ENCODE measurements around the gene TCF19.
"Not testable (repeated sequence)": the region's sequence is repeated elsewhere in the genome, so short reads cannot be mapped to it uniquely, and the experiment has no call there.

The TCF19 gene

GRCh38 chr6:31183287-31183686, 24.9 kb downstream of the TCF19 start:
- DNase-seq (ENCODE audit: low spot score), result not testable (repeated sequence)

GRCh38 chr6:31183859-31184258, 25.5 kb downstream of the TCF19 start:
- DNase-seq (ENCODE audit: low spot score), result not testable (repeated sequence)

GRCh38 chr6:31185695-31186051, 27.3 kb downstream of the TCF19 start:
- not testable (repeated sequence) for DNase-seq (ENCODE audit: low spot score)

GRCh38 chr6:31186052-31186734, 27.8 kb downstream of the TCF19 start:
- DNase-seq (ENCODE audit: low spot score), result no peak

GRCh38 chr6:31187780-31188194, 29.4 kb downstream of the TCF19 start:
- DNase-seq (ENCODE audit: low spot score), result no peak

- DNase-seq (ENCODE audit: low spot score), result not testable (repeated sequence)
These were observed 30.8 kb downstream of the TCF19 start for GRCh38 chr6:31189223-31189622.

- no peak for DNase-seq (ENCODE audit: low spot score)
These were observed 32.1 kb downstream of the TCF19 start for GRCh38 chr6:31190488-31190887.

- peak; percentile 53 for DNase-seq (ENCODE audit: low spot score)
These were observed 34.2 kb downstream of the TCF19 start for GRCh38 chr6:31192431-31193105.

GRCh38 chr6:31193206-31193605, 34.8 kb downstream of the TCF19 start:
- DNase-seq (ENCODE audit: low spot score), result no peak

- no peak for DNase-seq (ENCODE audit: low spot score)
These were observed 35.9 kb downstream of the TCF19 start for GRCh38 chr6:31194061-31194834.

- DNase-seq (ENCODE audit: low spot score), result not testable (repeated sequence)
These were observed 37.1 kb downstream of the TCF19 start for GRCh38 chr6:31195308-31195979.

- not testable (repeated sequence) for DNase-seq (ENCODE audit: low spot score)
These were observed 38.0 kb downstream of the TCF19 start for GRCh38 chr6:31196251-31197022.

GRCh38 chr6:31197559-31198305, 39.3 kb downstream of the TCF19 start:
- DNase-seq (ENCODE audit: low spot score), result peak; percentile 59

GRCh38 chr6:31199105-31199452, 40.7 kb downstream of the TCF19 start:
- not testable (repeated sequence) for DNase-seq (ENCODE audit: low spot score)

GRCh38 chr6:31202259-31203166, 44.1 kb downstream of the TCF19 start:
- peak; percentile 20 for DNase-seq (ENCODE audit: low spot score)

GRCh38 chr6:31203345-31203979, 45.1 kb downstream of the TCF19 start:
- DNase-seq (ENCODE audit: low spot score), result no peak

GRCh38 chr6:31204751-31205145, 46.4 kb downstream of the TCF19 start:
- no peak for DNase-seq (ENCODE audit: low spot score)

GRCh38 chr6:31205638-31206037, 47.2 kb downstream of the TCF19 start:
- no peak for DNase-seq (ENCODE audit: low spot score)

- no peak for DNase-seq (ENCODE audit: low spot score)
These were observed 50.1 kb downstream of the TCF19 start for GRCh38 chr6:31208506-31208905.

All from iPS-NIHi11 (cell line).